Spleen (tissue), 3 donors: ENCODE measurements around the gene RRBP1.

Experiments used
- POLR2A ChIP-seq, 3 donors: fragments of 450-650 bp; IDR thresholded peaks; one replicate each; pipeline ENCODE4 v1.5.1; 2017; ENCODE audit warnings: antibody characterized with exemption in 3 of 3, mild to moderate bottlenecking in 1 of 3
- POLR2AphosphoS5 ChIP-seq, 3 donors: sonication (generic); formaldehyde crosslinking; IDR thresholded peaks; one replicate each; pipeline ENCODE4 v1.5.1; 2017; ENCODE audit warnings: antibody characterized with exemption in 3 of 3

GRCh38 chr20:17590245-17590644 is 91.8 kb downstream of the RRBP1 start:
- TF ChIP-seq POLR2A (IDR thresholded peaks at IDR 0.05) (no peak), POLR2AphosphoS5 (IDR thresholded peaks at IDR 0.05) (no peak)
